D721Med (cell line): ENCODE measurements around the gene DGKQ.

ENCODE experiments used
- DNase-seq: peaks from one replicate; pipeline ENCODE4 v3.0.0; 2011; ENCODE audit warnings: low spot score; ENCODE audit not compliant: insufficient read length
- FAIRE-seq: peaks from 2 replicates; lab custom pipeline; 2011; peaks lifted over from hg19 to GRCh38; lab: Jason Lieb, UNC
- TF ChIP-seq, protein P1 (sequence below): IDR thresholded peaks from 2 replicates; pipeline ENCODE4 v1.5.1; 2012; ENCODE audit warnings: mild to moderate bottlenecking, control low read depth; ENCODE audit not compliant: insufficient read depth; ENCODE audit errors: missing control alignments

DGKQ gene

GRCh38 chr4:957231-957580 is 16.2 kb downstream of the DGKQ start:
- TF ChIP-seq, protein P1, sequence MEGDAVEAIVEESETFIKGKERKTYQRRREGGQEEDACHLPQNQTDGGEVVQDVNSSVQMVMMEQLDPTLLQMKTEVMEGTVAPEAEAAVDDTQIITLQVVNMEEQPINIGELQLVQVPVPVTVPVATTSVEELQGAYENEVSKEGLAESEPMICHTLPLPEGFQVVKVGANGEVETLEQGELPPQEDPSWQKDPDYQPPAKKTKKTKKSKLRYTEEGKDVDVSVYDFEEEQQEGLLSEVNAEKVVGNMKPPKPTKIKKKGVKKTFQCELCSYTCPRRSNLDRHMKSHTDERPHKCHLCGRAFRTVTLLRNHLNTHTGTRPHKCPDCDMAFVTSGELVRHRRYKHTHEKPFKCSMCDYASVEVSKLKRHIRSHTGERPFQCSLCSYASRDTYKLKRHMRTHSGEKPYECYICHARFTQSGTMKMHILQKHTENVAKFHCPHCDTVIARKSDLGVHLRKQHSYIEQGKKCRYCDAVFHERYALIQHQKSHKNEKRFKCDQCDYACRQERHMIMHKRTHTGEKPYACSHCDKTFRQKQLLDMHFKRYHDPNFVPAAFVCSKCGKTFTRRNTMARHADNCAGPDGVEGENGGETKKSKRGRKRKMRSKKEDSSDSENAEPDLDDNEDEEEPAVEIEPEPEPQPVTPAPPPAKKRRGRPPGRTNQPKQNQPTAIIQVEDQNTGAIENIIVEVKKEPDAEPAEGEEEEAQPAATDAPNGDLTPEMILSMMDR: no peak
- FAIRE-seq (no peak), DNase-seq (no peak)

- no peak for FAIRE-seq
- TF ChIP-seq, protein P1: no peak
Measured at GRCh38 chr4:956531-957230, 16.7 kb downstream of the DGKQ start.

GRCh38 chr4:955931-956381 is 17.4 kb downstream of the DGKQ start:
- FAIRE-seq (no peak), DNase-seq (no peak)
- TF ChIP-seq, protein P1: no peak

More at GRCh38 chr4:956531-957230, 16.7 kb downstream of the DGKQ start:
- no peak for DNase-seq

DNA sequence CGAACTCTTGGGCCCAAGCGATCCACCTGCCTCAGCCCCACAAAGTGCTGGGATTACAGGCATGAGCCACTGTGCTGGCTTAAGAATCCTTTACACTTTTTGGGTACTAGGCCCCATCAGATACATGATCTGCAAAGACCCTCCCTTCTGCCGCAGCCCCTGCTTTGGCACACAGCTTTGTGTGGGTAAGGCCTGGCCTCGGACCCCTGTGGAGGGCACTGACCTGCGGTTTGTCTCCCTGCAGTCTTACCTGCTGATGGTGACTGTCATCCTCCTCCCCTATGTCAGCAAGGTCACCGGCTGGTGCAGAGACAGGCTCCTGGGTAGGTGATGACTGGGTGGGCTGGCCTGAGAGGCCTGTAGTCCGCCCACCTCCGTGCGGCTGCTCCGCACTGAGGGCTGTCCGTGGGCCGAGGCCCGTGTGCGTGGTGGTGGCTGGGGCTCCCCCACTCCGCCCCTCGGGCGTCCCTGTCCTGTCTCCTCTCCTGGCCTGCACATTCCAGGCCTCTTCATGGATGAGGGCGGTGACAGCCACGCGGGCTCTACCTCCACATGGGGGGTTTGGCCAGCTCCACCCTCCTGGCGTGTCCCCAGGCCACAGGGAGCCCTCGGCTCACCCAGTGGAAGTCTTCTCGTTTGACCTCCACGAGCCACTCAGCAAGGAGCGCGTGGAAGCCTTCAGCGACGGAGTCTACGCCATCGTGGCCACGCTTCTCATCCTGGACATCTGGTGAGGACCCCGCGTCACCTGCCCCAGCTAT is 18.0 kb downstream of the DGKQ start:
- TF ChIP-seq, protein P1: no peak
- FAIRE-seq: no peak
- DNase-seq: no peak

DNA sequence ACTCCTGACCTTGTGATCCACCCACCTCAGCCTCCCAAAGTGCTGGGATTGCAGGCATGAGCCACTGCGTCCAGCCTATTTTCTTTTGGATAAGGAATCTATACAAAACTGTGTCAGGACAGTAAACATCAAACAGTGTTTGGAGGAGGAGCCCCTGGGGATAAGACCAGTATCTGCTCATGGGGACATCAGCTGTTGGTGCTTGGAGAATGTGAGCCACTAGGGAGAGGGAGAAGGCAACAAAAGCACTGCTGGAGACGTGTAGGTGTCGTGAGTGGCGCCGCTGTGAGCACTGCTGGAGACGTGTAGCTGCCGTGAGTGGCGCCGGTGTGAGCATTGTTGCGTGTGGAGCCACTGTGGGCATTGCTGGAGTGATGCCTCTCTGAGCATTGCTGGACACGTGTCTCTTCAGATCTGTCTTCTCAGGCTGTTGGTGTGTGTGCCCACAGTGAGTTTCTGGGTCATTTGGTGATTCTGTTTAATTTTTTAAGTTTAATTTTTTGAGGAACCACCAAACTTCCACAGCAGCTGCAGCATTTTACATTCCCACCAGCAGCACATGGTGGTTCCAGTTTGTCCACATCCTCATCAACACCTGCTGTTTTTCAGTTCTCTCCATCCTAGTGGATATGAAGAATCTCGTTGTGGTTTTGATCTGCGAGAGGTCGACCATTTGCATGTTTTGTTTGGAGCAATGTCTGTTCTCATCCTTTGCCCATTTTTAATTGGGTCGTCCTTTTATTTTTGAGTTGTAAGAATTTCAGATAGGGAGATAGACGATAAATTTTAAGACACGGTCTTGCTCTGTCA is 19.0 kb downstream of the DGKQ start:
- TF ChIP-seq, protein P1: no peak
- FAIRE-seq (no peak), DNase-seq (no peak)

DNA sequence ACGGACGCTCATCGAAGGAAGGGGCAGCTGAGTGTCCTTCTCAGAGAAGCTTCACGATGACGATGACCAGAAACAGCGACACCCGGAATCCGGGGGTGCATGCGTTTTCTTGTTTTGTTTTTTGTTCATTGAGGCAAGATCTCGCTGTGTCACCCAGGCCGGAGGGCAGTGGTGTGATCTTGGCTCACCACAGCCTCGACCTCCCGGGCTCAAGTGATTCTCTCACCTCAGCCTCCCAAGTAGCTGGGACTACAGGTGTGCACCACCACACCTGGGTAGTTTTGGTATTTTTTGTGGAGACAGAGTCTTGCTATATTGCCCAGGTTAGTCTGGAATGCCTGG is 19.8 kb downstream of the DGKQ start:
- TF ChIP-seq, protein P1: no peak
- FAIRE-seq (no peak), DNase-seq (no peak)
